HEK293 (cell line): ENCODE results near the gene TNRC6A.

Experiments
- CTCF ChIA-PET: fragments of 350-600 bp; formaldehyde crosslinking; extraction: SDS; loops from one replicate; lab custom pipeline; 2021; ENCODE audit warnings: antibody characterized with exemption; lab: Yijun Ruan, JAX
- POLR2A ChIA-PET: fragments of 300-600 bp; formaldehyde crosslinking; extraction: SDS; loops from one replicate; lab custom pipeline; 2020; ENCODE audit warnings: antibody characterized with exemption, inconsistent platforms; lab: Yijun Ruan, JAX
- H3K27ac ChIP-seq: fragments of 200-500 bp; sonication (Bioruptor generic); 2 replicates; pipeline ENCODE4 v1.5.1; 2014; ENCODE audit warnings: low read depth, low read length, control low read depth, inconsistent platforms; ENCODE audit errors: extremely low read depth
- H3K36me3 ChIP-seq, 2 experiments: fragments of 200-500 bp in 1 of 2; sonication (Bioruptor generic) in 1 of 2; 1 replicate in 1 of 2; 2 replicates in 1 of 2; pipeline ENCODE4 v1.5.1; 2014 to 2017; ENCODE audit warnings: inconsistent platforms in 2 of 2, low read length in 2 of 2; ENCODE audit not compliant: control insufficient read depth in 2 of 2, insufficient read depth in 1 of 2
- H3K4me1 ChIP-seq: fragments of 200-500 bp; sonication (Bioruptor generic); 2 replicates; pipeline ENCODE4 v1.5.1; 2014; ENCODE audit warnings: mild to moderate bottlenecking, low read length, inconsistent platforms; ENCODE audit not compliant: control insufficient read depth, insufficient read depth
- H3K4me3 ChIP-seq: 2 replicates; pipeline ENCODE4 v1.5.1; 2011; ENCODE audit warnings: low read depth, mild to moderate bottlenecking, control low read depth, low read length, moderate library complexity
- H3K9me3 ChIP-seq: fragments of 200-500 bp; sonication (Bioruptor generic); 2 replicates; pipeline ENCODE4 v1.5.1; 2014; ENCODE audit warnings: low read depth, low read length, inconsistent platforms; ENCODE audit not compliant: control insufficient read depth, insufficient read depth
- KLF10 ChIP-seq: fragments of 450-650 bp; IDR thresholded peaks from 2 replicates; pipeline ENCODE4 v1.5.1; 2018; ENCODE audit warnings: missing biosample characterization, mild to moderate bottlenecking, missing genetic modification characterization
- KLF16 ChIP-seq: fragments of 450-650 bp; formaldehyde crosslinking; IDR thresholded peaks from 2 replicates; pipeline ENCODE4 v1.5.1; 2017; ENCODE audit warnings: missing biosample characterization, missing genetic modification characterization
- MZF1 ChIP-seq: fragments of 450-650 bp; formaldehyde crosslinking; IDR thresholded peaks from 2 replicates; pipeline ENCODE4 v1.5.1; 2017; ENCODE audit warnings: missing biosample characterization, missing genetic modification characterization, borderline replicate concordance
- SP2 ChIP-seq: fragments of 450-650 bp; formaldehyde crosslinking; IDR thresholded peaks from 2 replicates; pipeline ENCODE4 v1.5.1; 2016; ENCODE audit warnings: missing biosample characterization, missing genetic modification characterization
- ZBTB21 ChIP-seq: fragments of 450-650 bp; formaldehyde crosslinking; IDR thresholded peaks from 2 replicates; pipeline ENCODE4 v1.5.1; 2017; ENCODE audit warnings: missing biosample characterization, missing genetic modification characterization
- ZNF23 ChIP-seq: fragments of 450-650 bp; formaldehyde crosslinking; IDR thresholded peaks from 2 replicates; pipeline ENCODE4 v1.5.1; 2016; ENCODE audit warnings: missing biosample characterization, missing genetic modification characterization, borderline replicate concordance
- ZNF350 ChIP-seq: fragments of 450-650 bp; formaldehyde crosslinking; IDR thresholded peaks from 2 replicates; pipeline ENCODE4 v1.5.0; 2017; ENCODE audit warnings: missing biosample characterization, mild to moderate bottlenecking, missing genetic modification characterization
- ZNF488 ChIP-seq: fragments of 450-650 bp; formaldehyde crosslinking; IDR thresholded peaks from 2 replicates; pipeline ENCODE4 v1.5.1; 2016; ENCODE audit warnings: missing biosample characterization, missing genetic modification characterization
- ZNF514 ChIP-seq: fragments of 450-650 bp; formaldehyde crosslinking; IDR thresholded peaks from 2 replicates; pipeline ENCODE4 v1.5.1; 2016; ENCODE audit warnings: missing biosample characterization, missing genetic modification characterization
- ZNF600 ChIP-seq: fragments of 450-650 bp; formaldehyde crosslinking; IDR thresholded peaks from 2 replicates; pipeline ENCODE4 v1.5.1; 2016; ENCODE audit warnings: missing biosample characterization, missing genetic modification characterization
- ZNF645 ChIP-seq: fragments of 450-650 bp; formaldehyde crosslinking; IDR thresholded peaks from 2 replicates; pipeline ENCODE4; 2016; ENCODE audit warnings: missing biosample characterization, missing genetic modification characterization
- ZSCAN23 ChIP-seq: fragments of 450-650 bp; formaldehyde crosslinking; IDR thresholded peaks from 2 replicates; pipeline ENCODE4 v1.5.1; 2016; ENCODE audit warnings: missing biosample characterization, missing genetic modification characterization
- TF ChIP-seq, protein P1 (sequence below): fragments of 450-650 bp; formaldehyde crosslinking; IDR thresholded peaks from 2 replicates; pipeline ENCODE4 v1.5.1; 2016; ENCODE audit warnings: missing biosample characterization, missing genetic modification characterization
- TF ChIP-seq, protein P2 (sequence below): fragments of 450-650 bp; formaldehyde crosslinking; IDR thresholded peaks from 2 replicates; pipeline ENCODE4 v1.5.1; 2016; ENCODE audit warnings: missing biosample characterization, missing genetic modification characterization, borderline replicate concordance
- TF ChIP-seq, protein P3 (sequence below): fragments of 450-650 bp; formaldehyde crosslinking; IDR thresholded peaks from 2 replicates; pipeline ENCODE4 v1.5.1; 2016; ENCODE audit warnings: missing biosample characterization, missing genetic modification characterization

TNRC6A gene

DNA sequence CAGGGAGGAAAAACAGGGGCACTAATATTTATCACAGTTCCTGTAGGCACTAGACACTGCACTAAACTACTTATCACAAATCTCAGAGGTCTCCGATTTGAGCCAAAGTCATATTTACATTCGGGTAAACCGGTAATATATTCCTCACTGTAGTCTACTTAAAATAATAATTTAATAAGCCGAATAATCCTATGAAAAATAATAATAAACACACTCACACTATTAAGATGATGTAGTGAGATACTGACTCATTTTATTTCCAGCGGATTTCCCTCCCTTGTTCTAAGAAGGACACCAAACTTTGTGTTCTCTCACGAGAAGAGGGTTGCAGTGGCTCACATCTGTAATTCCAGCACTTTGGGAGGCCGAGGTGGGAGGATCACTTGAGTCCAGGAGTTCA lies 36.6 kb upstream of the TNRC6A start (continued):
- no peak for TF ChIP-seq ZNF23 (tag by site-specific recombination)

- TF ChIP-seq ZNF600 (tag by site-specific recombination) (no peak), ZNF645 (tag by site-specific recombination) (no peak), MZF1 (tag by site-specific recombination) (no peak)
- TF ChIP-seq, protein P1, sequence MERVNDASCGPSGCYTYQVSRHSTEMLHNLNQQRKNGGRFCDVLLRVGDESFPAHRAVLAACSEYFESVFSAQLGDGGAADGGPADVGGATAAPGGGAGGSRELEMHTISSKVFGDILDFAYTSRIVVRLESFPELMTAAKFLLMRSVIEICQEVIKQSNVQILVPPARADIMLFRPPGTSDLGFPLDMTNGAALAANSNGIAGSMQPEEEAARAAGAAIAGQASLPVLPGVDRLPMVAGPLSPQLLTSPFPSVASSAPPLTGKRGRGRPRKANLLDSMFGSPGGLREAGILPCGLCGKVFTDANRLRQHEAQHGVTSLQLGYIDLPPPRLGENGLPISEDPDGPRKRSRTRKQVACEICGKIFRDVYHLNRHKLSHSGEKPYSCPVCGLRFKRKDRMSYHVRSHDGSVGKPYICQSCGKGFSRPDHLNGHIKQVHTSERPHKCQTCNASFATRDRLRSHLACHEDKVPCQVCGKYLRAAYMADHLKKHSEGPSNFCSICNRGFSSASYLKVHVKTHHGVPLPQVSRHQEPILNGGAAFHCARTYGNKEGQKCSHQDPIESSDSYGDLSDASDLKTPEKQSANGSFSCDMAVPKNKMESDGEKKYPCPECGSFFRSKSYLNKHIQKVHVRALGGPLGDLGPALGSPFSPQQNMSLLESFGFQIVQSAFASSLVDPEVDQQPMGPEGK (tag by site-specific recombination): no peak
- TF ChIP-seq, protein P2, sequence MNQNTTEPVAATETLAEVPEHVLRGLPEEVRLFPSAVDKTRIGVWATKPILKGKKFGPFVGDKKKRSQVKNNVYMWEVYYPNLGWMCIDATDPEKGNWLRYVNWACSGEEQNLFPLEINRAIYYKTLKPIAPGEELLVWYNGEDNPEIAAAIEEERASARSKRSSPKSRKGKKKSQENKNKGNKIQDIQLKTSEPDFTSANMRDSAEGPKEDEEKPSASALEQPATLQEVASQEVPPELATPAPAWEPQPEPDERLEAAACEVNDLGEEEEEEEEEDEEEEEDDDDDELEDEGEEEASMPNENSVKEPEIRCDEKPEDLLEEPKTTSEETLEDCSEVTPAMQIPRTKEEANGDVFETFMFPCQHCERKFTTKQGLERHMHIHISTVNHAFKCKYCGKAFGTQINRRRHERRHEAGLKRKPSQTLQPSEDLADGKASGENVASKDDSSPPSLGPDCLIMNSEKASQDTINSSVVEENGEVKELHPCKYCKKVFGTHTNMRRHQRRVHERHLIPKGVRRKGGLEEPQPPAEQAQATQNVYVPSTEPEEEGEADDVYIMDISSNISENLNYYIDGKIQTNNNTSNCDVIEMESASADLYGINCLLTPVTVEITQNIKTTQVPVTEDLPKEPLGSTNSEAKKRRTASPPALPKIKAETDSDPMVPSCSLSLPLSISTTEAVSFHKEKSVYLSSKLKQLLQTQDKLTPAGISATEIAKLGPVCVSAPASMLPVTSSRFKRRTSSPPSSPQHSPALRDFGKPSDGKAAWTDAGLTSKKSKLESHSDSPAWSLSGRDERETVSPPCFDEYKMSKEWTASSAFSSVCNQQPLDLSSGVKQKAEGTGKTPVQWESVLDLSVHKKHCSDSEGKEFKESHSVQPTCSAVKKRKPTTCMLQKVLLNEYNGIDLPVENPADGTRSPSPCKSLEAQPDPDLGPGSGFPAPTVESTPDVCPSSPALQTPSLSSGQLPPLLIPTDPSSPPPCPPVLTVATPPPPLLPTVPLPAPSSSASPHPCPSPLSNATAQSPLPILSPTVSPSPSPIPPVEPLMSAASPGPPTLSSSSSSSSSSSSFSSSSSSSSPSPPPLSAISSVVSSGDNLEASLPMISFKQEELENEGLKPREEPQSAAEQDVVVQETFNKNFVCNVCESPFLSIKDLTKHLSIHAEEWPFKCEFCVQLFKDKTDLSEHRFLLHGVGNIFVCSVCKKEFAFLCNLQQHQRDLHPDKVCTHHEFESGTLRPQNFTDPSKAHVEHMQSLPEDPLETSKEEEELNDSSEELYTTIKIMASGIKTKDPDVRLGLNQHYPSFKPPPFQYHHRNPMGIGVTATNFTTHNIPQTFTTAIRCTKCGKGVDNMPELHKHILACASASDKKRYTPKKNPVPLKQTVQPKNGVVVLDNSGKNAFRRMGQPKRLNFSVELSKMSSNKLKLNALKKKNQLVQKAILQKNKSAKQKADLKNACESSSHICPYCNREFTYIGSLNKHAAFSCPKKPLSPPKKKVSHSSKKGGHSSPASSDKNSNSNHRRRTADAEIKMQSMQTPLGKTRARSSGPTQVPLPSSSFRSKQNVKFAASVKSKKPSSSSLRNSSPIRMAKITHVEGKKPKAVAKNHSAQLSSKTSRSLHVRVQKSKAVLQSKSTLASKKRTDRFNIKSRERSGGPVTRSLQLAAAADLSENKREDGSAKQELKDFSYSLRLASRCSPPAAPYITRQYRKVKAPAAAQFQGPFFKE (tag by site-specific recombination): no peak
- ChIA-PET POLR2A (no interaction called here), CTCF (interaction anchor here (0.6 to 0.8 kb wide), 3 partner anchors 14 to 138 kb away, joined by 3 read pairs; no protein-coding TSS in a partner anchor)
- H3K4me1 ChIP-seq: no peaks in the 10 kb centered on the region
- H3K36me3 ChIP-seq: no peaks in the 10 kb centered on the region
- H3K4me3 ChIP-seq: no peak overlapping the region
- H3K27ac ChIP-seq: no peak overlapping the region
- no peaks in the 10 kb centered on the region for H3K9me3 ChIP-seq
Observed at GRCh38 chr16:24694931-24695330, 34.5 kb upstream of the TNRC6A start.

- Histone ChIP-seq H3K27ac (no peak overlapping the region), H3K4me1 (no peaks in the 10 kb centered on the region), H3K9me3 (no peaks in the 10 kb centered on the region), H3K36me3 (no peaks in the 10 kb centered on the region), H3K4me3 (no peak overlapping the region)
- POLR2A ChIA-PET: interaction anchor here (1.1 kb wide), 1 partner anchor 10 kb away, joined by 3 read pairs; no protein-coding TSS in a partner anchor
- TF ChIP-seq KLF10: no peak
- TF ChIP-seq, protein P3, sequence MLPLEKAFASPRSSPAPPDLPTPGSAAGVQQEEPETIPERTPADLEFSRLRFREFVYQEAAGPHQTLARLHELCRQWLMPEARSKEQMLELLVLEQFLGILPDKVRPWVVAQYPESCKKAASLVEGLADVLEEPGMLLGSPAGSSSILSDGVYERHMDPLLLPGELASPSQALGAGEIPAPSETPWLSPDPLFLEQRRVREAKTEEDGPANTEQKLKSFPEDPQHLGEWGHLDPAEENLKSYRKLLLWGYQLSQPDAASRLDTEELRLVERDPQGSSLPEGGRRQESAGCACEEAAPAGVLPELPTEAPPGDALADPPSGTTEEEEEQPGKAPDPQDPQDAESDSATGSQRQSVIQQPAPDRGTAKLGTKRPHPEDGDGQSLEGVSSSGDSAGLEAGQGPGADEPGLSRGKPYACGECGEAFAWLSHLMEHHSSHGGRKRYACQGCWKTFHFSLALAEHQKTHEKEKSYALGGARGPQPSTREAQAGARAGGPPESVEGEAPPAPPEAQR (tag by site-specific recombination): no peak
- TF ChIP-seq ZSCAN23: no peak
- TF ChIP-seq SP2: no peak
- no peak for TF ChIP-seq ZBTB21 (tag by site-specific recombination)
- TF ChIP-seq ZNF350 (tag by site-specific recombination): no peak
- TF ChIP-seq ZNF514 (tag by site-specific recombination): no peak
- TF ChIP-seq KLF16 (tag by site-specific recombination): no peak
- no peak for TF ChIP-seq ZNF488 (tag by site-specific recombination)
- CTCF ChIA-PET: interaction anchor here (1.1 kb wide), 1 partner anchor 9 kb away, joined by 3 read pairs; no protein-coding TSS in a partner anchor
Observed at GRCh38 chr16:24696699-24697098, 32.8 kb upstream of the TNRC6A start.
